Ovary (tissue), 3 donors: ENCODE data around the gene ECHDC3.

Experiments
- CTCF ChIP-seq, 3 donors: fragments of 450-650 bp in 2 of 3; fragments of 200-600 bp in 1 of 3; IDR thresholded peaks; one replicate each; pipeline versions ENCODE4 v1.5.1 to v1.8.0; 2016 to 2022; ENCODE audit warnings: antibody characterized with exemption in 3 of 3, mild to moderate bottlenecking in 1 of 3
- EP300 ChIP-seq: sonication (generic); formaldehyde crosslinking; IDR thresholded peaks from one replicate; pipeline ENCODE4 v1.6.1; 2017; ENCODE audit warnings: antibody characterized with exemption
- POLR2A ChIP-seq: fragments of 450-650 bp; IDR thresholded peaks from one replicate; pipeline ENCODE4 v1.6.1; 2017; ENCODE audit warnings: antibody characterized with exemption, mild to moderate bottlenecking, moderate library complexity
- donor health status: DM: no; HTN: no; CAD: no.

GRCh38 chr10:11743461-11744338, 1.5 kb downstream of the ECHDC3 start:
- TF ChIP-seq CTCF (IDR thresholded peaks at IDR 0.05) (no peak), POLR2A (no peak), EP300 (no peak)
